Measurements from ENCODE around the gene RNF157. TPM values are rescaled to one million over a fixed set of nuclear protein-coding genes. Genes with fewer than 3 reads are reported as not detected.

The RNF157 gene
- total RNA-seq, 1 donor from 2014 or later = 18.7 TPM

DNA sequence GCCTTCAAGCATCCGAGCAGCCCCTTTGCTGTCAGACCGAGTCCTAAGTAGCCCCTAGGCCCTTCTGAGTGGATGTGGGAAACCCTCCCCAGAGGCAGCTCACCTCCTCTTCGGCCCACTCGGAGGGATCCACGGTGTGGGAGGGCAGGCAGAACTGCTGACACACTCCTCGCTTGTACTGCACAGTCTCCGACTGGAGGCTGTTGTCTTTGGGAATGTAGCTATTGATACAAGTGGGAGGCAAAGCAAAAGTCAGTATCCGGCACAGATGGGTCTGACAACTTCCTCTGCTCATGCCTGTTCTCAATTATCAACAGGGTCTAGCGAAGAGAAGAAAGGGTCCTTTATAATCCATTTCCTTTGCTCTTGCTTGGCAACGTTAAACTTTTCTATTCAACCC lies 73.4 kb downstream of the RNF157 start:
- no peaks in the 10 kb centered on the region for H3K9me3 Mint-ChIP-seq (ENCODE audit: unreplicated experiment)
- DNase-seq (ENCODE audit: low spot score) = no peak
- no peak for TF ChIP-seq CTCF (IDR thresholded peaks at IDR 0.05; ENCODE audit: unreplicated experiment)
- H3K36me3 Mint-ChIP-seq (ENCODE audit: low read depth, unreplicated experiment) = no peaks in the 10 kb centered on the region
- peaks cover 13% of the 10 kb centered on the region for H3K4me1 Mint-ChIP-seq (ENCODE audit: unreplicated experiment)
- H3K27ac Mint-ChIP-seq (ENCODE audit: unreplicated experiment) = no peak overlapping the region
- no peaks in the 10 kb centered on the region for H3K27me3 Mint-ChIP-seq (ENCODE audit: unreplicated experiment)
- no peak overlapping the region for H3K4me3 Mint-ChIP-seq (ENCODE audit: unreplicated experiment)

- no peak overlapping the region for H3K27ac Mint-ChIP-seq (ENCODE audit: unreplicated experiment)
- no peak for TF ChIP-seq CTCF (IDR thresholded peaks at IDR 0.05; ENCODE audit: unreplicated experiment)
Measured at GRCh38 chr17:76166168-76166567, 74.1 kb downstream of the RNF157 start.

DNA sequence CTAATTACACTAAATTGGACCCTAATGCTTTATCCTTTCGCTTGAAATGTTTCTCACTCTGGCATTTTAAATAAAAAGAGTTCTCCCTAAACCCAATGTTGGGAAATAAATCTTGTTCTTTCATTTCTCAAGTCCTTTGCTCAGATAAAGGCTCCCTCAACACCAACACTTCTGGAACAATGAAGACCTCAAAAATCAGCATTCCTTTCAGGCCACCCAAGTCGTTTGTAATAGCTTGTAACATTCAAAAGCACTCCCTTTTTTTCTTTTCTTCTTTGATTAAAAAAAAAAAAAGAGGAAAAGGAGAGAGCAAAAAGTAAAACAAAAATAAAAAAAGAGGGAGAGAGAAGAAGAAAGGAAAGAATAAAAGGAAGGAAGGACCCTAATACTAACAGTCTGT lies 76.0 kb downstream of the RNF157 start:
- H3K9me3 Mint-ChIP-seq (ENCODE audit: unreplicated experiment) = no peaks in the 10 kb centered on the region
- H3K27me3 Mint-ChIP-seq (ENCODE audit: unreplicated experiment) = no peaks in the 10 kb centered on the region
- H3K27ac Mint-ChIP-seq (ENCODE audit: unreplicated experiment) = no peak overlapping the region
- no peak overlapping the region for H3K4me3 Mint-ChIP-seq (ENCODE audit: unreplicated experiment)
- TF ChIP-seq CTCF (IDR thresholded peaks at IDR 0.05; ENCODE audit: unreplicated experiment) = no peak
- H3K4me1 Mint-ChIP-seq (ENCODE audit: unreplicated experiment) = peaks cover 13% of the 10 kb centered on the region
- H3K36me3 Mint-ChIP-seq (ENCODE audit: low read depth, unreplicated experiment) = no peaks in the 10 kb centered on the region
- no peak for DNase-seq (ENCODE audit: low spot score)

More at GRCh38 chr17:76166168-76166567, 74.1 kb downstream of the RNF157 start:
- no peaks in the 10 kb centered on the region for H3K27me3 Mint-ChIP-seq (ENCODE audit: unreplicated experiment)
- H3K36me3 Mint-ChIP-seq (ENCODE audit: low read depth, unreplicated experiment) = no peaks in the 10 kb centered on the region
- H3K4me1 Mint-ChIP-seq (ENCODE audit: unreplicated experiment) = peaks cover 13% of the 10 kb centered on the region
- no peak overlapping the region for H3K4me3 Mint-ChIP-seq (ENCODE audit: unreplicated experiment)
- no peaks in the 10 kb centered on the region for H3K9me3 Mint-ChIP-seq (ENCODE audit: unreplicated experiment)
- no peak for DNase-seq (ENCODE audit: low spot score)

GRCh38 chr17:76163919-76164318 lies 76.4 kb downstream of the RNF157 start:
- Mint-ChIP-seq H3K4me1 (ENCODE audit: unreplicated experiment) (peaks cover 10% of the 10 kb centered on the region), H3K4me3 (ENCODE audit: unreplicated experiment) (no peak overlapping the region), H3K9me3 (ENCODE audit: unreplicated experiment) (no peaks in the 10 kb centered on the region), H3K27me3 (ENCODE audit: unreplicated experiment) (no peaks in the 10 kb centered on the region), H3K36me3 (ENCODE audit: low read depth, unreplicated experiment) (no peaks in the 10 kb centered on the region), H3K27ac (ENCODE audit: unreplicated experiment) (no peak overlapping the region)
- no peak for TF ChIP-seq CTCF (IDR thresholded peaks at IDR 0.05; ENCODE audit: unreplicated experiment)
- no peak for DNase-seq (ENCODE audit: low spot score)

- Mint-ChIP-seq H3K27ac (ENCODE audit: unreplicated experiment) (no peak overlapping the region), H3K4me1 (ENCODE audit: unreplicated experiment) (peaks cover 11% of the 10 kb centered on the region), H3K36me3 (ENCODE audit: low read depth, unreplicated experiment) (peaks cover 10% of the 10 kb centered on the region), H3K9me3 (ENCODE audit: unreplicated experiment) (no peaks in the 10 kb centered on the region), H3K4me3 (ENCODE audit: unreplicated experiment) (no peak overlapping the region), H3K27me3 (ENCODE audit: unreplicated experiment) (peaks cover 3% of the 10 kb centered on the region)
- DNase-seq (ENCODE audit: low spot score) = no peak
- TF ChIP-seq CTCF (IDR thresholded peaks at IDR 0.05; ENCODE audit: unreplicated experiment) = no peak
Measured at GRCh38 chr17:76161619-76162266, 78.5 kb downstream of the RNF157 start.

Data from endothelial cell (in vitro differentiated cells).